Measurements from ENCODE around the gene CRY1.

CRY1 gene

DNA sequence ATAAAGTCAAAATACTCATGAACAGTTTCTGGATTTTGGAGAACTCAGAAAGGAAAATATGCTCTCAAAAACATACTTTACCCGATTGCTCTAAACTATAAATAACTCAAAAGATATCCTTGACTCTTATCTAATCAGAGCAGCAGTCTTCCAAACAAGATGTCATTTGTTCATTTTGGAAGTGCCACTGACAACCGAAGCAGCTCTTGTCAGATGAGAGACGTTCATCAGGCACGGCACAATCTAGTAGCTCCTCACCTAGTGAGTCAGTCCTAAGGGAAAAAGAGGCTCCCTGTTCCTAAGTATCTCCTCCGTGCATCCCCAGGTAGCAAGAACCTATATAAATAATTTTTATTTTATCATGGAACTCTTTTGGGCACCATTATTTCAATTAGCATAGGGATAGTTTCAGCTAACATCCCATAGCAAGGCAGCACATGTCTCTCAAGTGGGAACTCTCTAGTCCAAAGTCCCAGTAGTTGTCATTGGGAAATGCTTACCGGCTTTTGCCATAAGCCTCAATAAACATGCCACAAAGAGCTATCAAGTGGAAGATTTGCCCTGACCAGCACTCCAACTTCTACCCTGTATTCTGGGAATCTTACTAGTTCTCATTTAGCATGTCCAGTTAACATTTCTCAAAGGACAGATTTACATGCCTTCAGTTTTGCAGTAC, 151.7 kb downstream of the CRY1 start:
- TF ChIP-seq CTCF (IDR thresholded peaks at IDR 0.05; ENCODE audit: insufficient read depth, missing control alignments): no peak
- no peak for FAIRE-seq
- DNase-seq (ENCODE audit: insufficient read length, low spot score): no peak

All from D721Med (cell line).